Measurements from ENCODE around the gene TIE1. TPM values are rescaled to one million over a fixed set of nuclear protein-coding genes. Genes with fewer than 3 reads are reported as not detected.

TIE1 gene
- total and polyA plus RNA-seq, 11 donors = 19.2 to 65.1 (median 28.4) TPM

GRCh38 chr1:43307458-43308158, 6.8 kb downstream of the TIE1 start:
- intact Hi-C loops (cut with DNase I) = no loop called here
- no peak overlapping the region for H3K4me3 ChIP-seq
- no peak for ATAC-seq
- peaks cover 0 to 46% (median 16%) of the 10 kb centered on the region in 12 donors for H3K4me1 ChIP-seq
- TF ChIP-seq CTCF (IDR thresholded peaks at IDR 0.05) (no peak), POLR2A (IDR thresholded peaks at IDR 0.05) (no peak)
- H3K9me3 ChIP-seq = no peaks in the 10 kb centered on the region
- H3K36me3 ChIP-seq = peaks cover 0 to 70% (median 9%) of the 10 kb centered on the region in 9 donors
- H3K27ac ChIP-seq = no peak overlapping the region
- WGBS, 4 donors = 95 to 97% (median 96%) methylated on average over 5 to 9 of the region's 9 CpGs
- no peak for DNase-seq
- no peaks in the 10 kb centered on the region for H3K27me3 ChIP-seq

- no peak for ATAC-seq
- Histone ChIP-seq H3K4me3 (no peak overlapping the region), H3K27me3 (no peaks in the 10 kb centered on the region), H3K36me3 (peaks cover 0 to 75% (median 9%) of the 10 kb centered on the region in 9 donors), H3K27ac (no peak overlapping the region), H3K9me3 (no peaks in the 10 kb centered on the region), H3K4me1 (peaks cover 0 to 33% (median 6%) of the 10 kb centered on the region in 12 donors)
- no peak for DNase-seq
- TF ChIP-seq CTCF (IDR thresholded peaks at IDR 0.05) (no peak), POLR2A (IDR thresholded peaks at IDR 0.05) (no peak)
- intact Hi-C loops (cut with DNase I) = no loop called here
- 93 to 95% (median 94%) methylated on average over 17 to 20 of the region's 20 CpGs for WGBS, 4 donors
Observed at GRCh38 chr1:43308635-43309404, 8.0 kb downstream of the TIE1 start.

GRCh38 chr1:43309405-43310025, 8.7 kb downstream of the TIE1 start:
- Histone ChIP-seq H3K9me3 (no peaks in the 10 kb centered on the region), H3K36me3 (peaks cover 0 to 82% (median 9%) of the 10 kb centered on the region in 9 donors), H3K27ac (no peak overlapping the region), H3K4me3 (no peak overlapping the region), H3K27me3 (no peaks in the 10 kb centered on the region), H3K4me1 (peaks cover 0 to 27% (median under 1%) of the 10 kb centered on the region in 12 donors)
- 85 to 91% (median 88%) methylated on average over 7 to 13 of the region's 13 CpGs for WGBS, 4 donors
- no peak for TF ChIP-seq POLR2A (IDR thresholded peaks at IDR 0.05)
- TF ChIP-seq CTCF (IDR thresholded peaks at IDR 0.05) = no peak
- no peak for ATAC-seq
- intact Hi-C loops (cut with DNase I) = no loop called here
- no peak for DNase-seq

GRCh38 chr1:43311521-43311920, 10.7 kb downstream of the TIE1 start:
- ATAC-seq (no peak), DNase-seq (no peak)
- intact Hi-C loops (cut with DNase I) = no loop called here
- no peak overlapping the region for H3K4me3 ChIP-seq
- H3K4me1 ChIP-seq = peaks cover 0 to 13% (median 0%) of the 10 kb centered on the region in 12 donors
- 92 to 98% (median 95%) methylated on average over 9 of the region's 9 CpGs for WGBS, 4 donors
- no peaks in the 10 kb centered on the region for H3K9me3 ChIP-seq
- TF ChIP-seq CTCF (IDR thresholded peaks at IDR 0.05) (no peak), POLR2A (IDR thresholded peaks at IDR 0.05) (no peak)
- H3K36me3 ChIP-seq = peaks cover 0 to 76% (median 9%) of the 10 kb centered on the region in 9 donors
- no peak overlapping the region for H3K27ac ChIP-seq
- no peaks in the 10 kb centered on the region for H3K27me3 ChIP-seq
